DLD1 (cell line): ENCODE data around the gene TENM4.

Experiments used
- in situ Hi-C: cut with HindIII; loops from 2 replicates; pipeline ENCODE4 v1.10.0; 2017; ENCODE audit warnings: low sequenced_read_pairs

TENM4 gene

DNA sequence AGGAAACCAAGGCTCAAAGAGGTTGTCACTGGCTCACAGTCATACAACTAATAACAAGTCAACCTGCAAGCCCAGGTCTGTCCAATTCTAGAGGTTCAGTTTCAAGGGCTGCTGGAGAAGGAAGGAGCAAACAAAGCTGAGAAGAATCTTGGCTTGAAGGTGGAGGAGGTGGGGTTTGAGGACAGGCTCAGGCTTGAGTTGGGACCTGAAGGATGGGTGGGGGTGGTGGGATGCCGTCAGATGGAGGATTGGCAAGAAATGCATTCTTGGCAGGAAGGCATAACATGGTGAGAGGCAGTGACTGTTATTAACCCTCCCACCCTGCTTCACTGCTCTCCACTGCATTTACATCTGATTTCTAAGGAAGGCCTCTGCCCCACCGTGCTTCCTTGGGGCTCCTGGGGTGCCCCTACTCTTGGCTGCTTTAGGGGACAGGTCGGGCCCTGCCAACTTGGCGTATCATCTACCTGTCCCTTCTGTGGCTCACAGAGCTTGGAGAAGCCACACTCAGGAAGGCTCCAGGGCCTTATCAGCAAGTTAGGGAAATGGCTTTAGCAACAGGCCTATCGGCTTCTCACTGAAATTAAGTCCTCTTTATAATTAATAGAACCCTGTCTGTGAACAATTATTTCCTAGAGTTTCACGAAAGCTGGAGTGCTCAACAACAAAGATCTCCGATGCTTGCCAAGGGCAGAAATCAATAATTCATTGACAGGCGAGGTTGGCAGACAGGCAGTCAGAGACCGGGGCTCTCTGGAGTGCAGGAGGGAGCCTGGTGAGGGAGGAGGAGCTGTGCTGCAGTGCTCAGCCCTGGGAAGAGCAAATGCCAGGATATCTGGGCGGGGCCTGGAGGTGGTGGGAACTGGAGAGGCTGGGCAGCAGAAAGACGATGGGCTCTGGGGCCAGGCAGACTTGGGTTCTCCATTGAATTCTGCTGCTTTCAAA lies 781.2 kb downstream of the TENM4 start:
- in situ Hi-C loops = no loop called here

DNA sequence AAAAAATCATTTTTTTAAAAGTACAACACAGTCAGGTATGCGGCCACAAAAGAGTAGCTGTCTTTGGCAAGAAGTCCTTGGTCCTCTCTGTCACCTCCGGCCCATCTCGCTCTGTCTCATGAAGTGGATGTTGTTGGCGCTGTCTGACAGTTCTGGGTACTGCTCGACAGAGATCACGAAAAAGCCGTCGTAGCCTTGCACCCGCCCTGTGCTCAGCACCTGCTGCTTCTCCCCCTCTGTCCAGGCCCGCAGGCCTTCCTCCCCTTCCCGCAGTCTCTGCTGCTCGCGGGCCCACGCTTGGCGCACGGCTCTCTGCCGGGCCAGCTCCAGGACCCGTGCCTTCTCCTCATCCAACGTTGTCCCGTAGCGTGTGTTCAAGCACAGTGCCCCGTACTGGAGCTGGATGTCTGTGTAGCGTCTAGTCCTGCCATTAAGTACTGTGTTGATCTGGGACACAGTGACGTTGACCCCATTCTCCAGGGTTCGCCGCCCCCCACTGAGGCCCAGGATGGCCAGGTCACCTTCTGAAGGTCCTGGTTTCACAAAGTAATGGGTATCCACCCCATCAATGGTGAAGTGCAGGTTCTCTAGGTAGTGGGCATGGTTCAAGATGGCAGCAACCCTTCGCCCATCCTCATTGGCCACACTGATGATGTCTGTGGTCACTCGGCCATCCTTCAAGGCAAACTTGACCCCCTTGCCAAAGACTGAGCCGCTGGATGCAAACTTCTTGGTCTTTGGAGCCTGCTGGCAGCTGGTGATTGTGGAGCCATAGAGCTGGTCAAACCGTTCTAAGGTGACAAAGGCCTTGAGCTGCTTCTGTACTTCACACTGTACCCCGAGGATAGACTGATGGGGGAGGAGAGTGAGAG lies 782.6 kb downstream of the TENM4 start:
- in situ Hi-C loops = no loop called here

DNA sequence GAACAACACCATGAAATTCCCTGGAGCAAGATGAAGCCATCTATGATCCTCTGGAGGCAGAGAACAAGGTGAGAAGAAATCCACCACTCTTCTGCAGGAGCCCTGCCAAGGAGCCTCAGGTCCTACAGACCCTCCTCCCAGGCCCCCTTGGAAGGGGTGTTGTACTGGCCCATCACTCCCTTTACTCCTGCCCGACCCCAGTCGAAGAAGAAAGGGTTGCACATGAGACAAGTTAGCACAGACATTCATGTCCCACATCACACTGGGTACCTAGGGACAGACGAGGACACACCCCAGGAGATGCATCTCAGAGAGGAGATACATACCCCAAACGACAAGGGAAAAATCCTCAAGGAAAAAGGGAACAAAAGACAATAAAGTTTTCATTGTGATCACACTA lies 783.4 kb downstream of the TENM4 start:
- in situ Hi-C loops = no loop called here

DNA sequence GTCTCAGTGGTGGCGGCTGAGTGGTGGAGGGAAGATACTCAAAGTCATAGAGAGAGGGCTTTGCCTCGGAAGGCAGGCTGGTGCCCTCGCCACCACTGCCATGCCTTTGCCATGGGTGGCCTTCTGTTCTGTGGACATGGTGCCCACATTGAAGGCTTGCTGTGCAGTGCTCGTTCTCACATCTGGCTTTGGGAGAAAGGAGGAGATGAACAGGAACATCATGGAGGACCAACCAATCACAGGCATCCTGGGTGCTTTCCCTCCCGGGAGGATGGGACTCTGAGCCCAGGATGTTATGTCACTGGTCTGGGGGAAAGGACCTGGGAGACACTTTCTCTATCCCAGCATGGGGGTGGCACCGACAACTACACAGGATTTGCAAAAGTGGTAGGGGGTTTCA lies 783.8 kb downstream of the TENM4 start:
- in situ Hi-C loops = no loop called here

DNA sequence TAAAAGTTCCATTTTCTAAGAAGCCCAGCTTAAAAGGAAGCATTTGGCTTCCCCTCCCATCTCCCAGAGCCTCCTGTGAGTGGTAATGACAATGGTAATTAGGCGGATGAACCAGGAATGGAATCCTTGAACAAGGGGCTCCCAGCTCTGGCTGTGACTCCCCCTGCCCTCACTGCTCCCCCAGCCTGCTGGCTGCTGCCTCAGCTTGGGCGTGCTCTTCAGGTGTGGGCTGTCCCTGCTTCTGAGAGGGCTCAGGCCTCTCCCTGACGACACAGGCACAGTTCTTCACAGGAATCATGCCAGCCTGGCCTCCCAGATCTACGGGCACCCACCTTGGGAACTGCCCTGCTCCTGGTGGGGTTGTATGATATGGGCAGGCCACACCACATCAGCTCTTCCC lies 784.5 kb downstream of the TENM4 start:
- in situ Hi-C loops = no loop called here

DNA sequence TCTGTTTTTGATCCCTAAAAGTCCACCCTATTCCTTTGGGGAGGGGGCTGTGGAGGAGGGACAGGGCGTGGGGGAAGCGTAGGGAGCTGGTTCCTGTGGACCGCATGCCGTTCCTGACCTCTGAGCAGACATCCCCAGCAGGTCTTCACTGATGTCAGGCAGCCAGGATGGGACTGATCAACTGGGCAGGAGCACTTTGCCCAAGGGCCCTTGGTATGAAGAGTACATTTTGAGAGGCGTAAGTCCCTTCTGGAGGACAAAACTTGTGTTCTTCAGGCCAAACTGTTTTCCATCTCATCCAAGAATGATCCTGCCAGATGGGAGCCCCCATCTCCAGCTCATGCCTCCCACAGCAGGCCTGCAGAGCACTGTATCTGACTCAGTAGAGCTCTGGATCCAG lies 785.3 kb downstream of the TENM4 start:
- in situ Hi-C loops = no loop called here

DNA sequence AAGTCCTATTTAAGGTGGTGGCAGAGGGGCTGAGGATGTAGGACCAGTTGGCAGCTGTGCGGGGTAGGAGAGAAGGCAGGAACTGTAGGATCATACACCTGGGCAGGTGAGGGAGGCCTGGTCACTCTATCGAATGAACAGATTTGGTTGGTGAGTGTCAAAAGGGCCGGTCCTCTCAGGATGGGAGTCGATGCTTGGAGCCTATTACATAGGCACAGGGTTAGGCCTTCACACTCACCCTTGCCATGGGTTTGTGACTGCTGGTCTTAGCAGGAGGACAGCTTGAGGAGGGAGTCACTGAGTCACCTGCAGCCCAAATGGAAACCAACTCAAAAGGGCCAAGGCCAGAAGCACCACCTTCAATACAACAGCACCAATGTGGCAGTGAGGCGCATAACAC lies 786.0 kb downstream of the TENM4 start:
- in situ Hi-C loops = no loop called here

DNA sequence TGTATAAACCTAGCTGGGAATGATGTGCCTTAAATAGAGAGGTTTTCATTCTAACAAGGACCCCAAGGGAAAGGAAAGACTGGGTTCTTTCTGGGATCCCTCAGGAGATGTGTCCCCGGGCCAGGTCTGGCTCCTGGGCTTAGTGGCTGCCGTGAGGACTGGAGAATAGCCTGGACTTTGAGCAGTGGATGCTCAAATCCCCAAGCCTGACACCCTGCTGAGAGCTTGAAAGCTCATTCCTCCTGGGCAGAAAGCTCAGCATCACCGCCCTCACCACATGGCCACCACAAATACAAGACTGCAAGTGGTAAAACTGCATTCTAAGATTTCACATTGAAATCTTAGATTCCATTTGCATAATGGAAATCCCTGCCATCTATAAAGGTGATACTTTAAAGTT lies 786.8 kb downstream of the TENM4 start:
- in situ Hi-C loops = no loop called here

DNA sequence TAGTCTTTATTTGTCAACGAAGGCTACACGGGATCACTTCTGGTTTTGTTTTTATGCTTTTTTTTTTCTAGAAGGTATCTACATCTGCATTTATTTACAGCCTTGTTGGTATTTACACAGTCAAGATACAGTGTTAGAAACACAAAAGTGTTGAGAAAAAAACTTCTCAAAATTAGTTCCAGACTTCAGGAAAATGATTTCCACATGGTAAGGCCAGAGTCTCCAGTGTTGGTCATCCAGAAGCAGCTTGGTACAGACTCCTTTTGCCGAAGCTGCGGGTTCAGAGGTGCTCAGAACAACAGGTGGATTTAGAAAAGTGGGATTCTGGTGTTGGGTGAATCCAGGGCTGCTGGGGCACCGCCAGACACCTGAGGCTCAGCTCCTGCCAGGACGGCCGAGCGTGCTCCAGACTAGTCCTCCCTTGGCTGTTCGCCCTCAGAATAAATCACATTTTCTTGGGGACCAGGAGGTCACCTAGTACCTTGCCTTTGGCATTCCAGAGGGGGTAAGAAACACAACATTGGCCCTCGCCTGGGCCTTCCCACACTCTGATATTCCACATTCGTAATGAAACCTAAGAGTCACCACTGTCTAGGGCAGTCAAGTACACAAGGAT lies 787.4 kb downstream of the TENM4 start:
- in situ Hi-C loops = no loop called here

DNA sequence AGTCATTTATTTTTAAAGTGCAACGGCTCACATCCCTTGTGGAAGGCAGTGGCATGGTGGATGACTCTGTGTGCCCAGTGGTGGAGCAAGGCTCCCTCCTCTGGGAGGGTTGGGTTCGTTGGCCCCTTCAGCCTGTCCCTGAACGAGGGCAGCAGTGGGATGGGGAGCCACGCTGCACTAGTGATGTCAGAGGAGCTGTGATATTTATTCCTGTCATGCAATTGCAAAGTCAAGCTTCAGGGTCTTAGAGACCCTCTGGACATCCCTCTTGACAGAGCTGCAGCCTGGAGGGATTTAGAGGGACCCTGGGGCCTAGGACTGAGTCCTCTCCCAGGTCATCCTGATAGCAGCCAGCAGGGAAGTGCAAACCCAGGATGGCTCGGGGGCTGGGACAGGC lies 788.0 kb downstream of the TENM4 start:
- in situ Hi-C loops = no loop called here

DNA sequence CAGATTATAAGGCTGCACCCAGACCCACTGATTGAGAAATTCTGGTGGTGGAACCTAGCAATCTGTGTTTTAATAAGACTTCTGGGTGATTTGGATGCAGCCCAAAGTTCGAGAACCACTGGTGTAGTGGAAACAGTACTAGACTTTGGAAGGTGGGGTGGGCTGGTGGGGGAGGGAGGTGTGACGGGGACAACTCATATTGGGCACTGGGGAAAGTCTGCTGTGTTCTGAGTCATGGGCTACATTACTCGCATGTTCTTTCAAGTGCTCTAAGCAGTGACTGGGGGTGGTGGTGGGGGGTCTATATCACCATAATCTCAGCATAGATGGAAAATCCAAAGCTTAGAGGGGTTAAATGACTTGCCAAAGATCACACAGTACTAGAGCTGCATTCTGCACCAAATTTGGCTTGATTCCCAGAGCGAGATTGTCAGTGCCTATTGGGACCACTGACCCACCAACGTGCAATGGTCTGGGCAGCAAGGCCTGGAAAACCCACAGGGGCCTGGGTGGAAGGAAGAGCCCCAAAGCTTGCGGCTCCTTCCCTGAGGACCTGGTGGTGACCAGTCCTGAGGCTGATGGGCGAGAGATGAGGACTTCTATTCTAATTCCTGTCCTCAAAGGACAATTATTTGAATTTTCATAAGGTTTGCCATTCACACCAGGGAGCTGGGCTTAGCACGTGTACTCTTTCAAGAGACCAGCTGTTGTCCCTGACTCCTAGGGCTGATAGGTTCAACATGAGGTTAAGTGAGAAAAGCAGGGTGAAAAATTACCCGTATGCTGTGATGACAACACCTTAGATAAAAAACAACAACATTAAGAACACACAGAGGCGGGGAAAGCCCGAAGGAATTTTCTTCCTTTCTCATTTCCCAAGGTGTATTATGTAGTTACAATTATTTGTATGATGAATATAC lies 788.6 kb downstream of the TENM4 start:
- in situ Hi-C loops = no loop called here

DNA sequence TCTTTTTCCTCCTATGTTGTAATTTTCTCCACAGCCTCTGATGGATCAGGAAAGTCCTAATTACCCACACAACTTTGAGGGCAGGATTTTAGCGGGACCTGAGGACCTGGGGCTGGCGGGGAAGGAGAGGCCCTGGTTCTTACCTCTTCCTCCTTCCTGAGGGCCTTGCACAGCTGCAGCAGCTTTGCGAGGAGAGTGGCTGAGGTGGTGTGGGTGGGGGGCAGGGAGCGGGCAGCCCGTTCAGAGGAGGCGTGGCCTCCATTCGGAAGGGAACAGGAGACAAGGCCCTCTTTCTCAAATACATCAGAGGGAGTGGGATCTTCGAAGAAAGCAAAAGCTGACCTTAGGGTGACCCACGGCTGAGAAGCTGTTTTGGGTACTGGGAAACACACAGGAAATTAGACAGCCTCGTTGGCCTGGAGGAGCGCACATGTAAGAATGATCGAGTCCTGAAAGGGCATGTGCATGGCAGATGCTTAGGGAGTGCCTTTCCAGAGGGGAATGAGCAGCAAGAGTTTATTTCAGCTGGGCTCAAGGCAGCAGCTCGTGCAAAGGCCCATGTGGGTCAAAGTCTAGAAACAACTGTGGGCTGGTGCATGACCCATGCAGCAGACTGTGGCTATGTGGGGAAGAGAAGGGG lies 789.6 kb downstream of the TENM4 start:
- in situ Hi-C loops = no loop called here

DNA sequence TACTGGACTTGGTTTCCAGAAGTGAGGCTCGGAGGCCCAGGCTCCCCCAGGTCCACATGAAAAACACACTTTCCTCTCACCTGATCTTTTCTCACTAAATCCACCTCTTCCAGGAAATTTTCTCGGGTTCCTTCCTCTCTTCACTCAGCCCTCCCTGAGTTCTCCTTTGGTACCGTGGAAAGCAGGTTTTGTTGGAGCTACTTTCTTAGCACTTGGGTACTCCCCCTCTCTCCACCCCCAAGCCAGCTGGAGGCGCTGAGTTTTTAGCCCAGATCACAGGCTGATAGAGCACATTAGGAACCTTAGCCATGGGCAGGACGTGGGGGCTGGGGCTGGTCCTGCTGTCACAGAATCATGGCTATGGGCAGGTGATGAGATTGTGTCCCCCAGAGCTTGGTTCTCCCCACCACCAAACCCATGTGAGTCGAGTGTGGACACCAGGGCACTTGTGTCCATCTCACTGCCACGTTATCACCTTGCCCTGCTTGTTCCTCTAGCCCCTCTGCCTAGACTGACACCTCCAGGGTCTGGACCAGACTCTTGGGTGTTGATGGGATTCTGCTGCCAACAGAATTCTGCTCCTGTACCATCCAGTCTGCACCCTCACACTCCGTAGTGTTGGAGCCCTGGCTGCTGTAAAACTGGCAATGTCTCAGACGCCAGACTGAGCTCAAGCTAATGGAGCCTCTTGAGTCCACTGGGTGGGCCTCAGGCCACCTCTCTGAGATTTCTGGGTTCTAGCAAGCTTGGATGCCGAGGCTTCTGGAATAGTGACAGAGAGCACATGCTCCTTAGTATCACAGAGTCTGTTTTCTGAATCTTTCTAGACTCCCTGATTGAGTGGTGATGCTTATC lies 791.2 kb downstream of the TENM4 start:
- in situ Hi-C loops = no loop called here

DNA sequence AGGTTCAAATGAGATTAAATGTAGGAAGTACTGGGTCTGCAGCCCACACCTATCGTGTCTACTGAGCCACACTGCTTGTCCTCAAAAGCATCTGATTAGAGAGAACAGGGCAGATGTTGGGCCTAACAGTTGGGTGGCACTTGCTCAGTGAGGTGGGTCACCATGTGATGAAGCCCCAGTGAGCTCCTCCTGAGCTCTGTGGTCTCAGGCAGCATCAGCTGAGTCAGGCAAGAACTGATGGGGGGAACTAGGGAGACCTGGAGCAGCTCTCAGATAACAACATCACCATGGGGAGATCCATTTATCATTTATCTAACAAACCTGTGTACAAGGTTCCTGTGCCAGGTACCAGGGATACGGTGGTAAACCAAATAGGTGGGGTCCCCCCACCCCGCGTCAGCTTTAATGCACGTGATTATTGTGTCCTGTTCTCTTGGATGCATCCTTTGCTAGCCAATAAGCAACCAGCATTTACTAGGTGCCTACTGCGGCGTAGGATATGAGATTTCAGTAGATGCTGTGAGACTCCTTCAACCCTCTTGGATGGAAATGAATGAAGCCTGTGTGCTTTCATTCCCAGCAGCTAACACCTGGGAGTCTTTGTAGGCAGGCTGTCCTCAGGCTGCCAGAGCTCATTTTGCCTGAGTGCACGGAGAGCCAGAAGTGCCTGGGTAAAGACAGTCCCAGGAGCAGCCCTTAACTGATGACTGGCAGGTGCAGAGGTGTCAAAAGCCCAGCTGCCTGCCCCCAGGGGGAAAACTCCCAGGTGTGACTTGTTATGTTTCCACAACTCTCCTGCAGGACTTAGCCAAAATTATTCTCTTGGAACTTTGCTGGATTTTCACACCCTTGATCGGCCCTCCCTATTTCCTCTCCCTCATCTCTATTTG lies 792.6 kb downstream of the TENM4 start:
- in situ Hi-C loops = no loop called here

DNA sequence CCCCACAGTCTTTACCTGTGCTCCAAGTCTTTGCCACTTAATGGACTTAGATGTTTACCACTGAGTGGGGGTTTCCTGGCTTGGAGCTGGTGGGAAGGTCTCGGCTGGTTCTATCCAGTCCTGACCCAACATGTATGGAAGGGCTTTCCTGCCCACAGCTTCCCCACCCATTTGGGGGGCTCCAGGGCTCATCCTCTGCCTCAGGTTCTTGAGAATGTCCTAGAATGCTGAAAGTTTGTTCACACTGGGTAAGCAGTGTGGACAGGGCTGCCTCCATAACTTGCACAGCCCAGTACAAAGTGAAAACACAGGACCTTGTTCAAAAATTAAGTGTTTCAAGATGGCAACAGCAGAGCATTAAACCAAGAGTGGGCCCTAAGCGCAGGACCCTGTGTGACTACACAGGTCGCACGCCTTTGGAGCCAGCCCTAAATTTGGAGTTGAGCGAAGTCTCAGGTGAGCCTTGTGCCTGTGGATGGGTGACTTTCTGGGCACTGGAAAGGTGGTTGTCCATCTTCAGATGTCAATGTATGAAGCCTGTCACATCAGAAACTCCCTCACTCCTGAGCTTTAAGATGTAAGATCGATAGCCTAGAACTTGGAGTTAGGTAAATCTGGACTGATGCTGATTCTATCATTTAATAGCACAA lies 793.4 kb downstream of the TENM4 start:
- in situ Hi-C loops = no loop called here

DNA sequence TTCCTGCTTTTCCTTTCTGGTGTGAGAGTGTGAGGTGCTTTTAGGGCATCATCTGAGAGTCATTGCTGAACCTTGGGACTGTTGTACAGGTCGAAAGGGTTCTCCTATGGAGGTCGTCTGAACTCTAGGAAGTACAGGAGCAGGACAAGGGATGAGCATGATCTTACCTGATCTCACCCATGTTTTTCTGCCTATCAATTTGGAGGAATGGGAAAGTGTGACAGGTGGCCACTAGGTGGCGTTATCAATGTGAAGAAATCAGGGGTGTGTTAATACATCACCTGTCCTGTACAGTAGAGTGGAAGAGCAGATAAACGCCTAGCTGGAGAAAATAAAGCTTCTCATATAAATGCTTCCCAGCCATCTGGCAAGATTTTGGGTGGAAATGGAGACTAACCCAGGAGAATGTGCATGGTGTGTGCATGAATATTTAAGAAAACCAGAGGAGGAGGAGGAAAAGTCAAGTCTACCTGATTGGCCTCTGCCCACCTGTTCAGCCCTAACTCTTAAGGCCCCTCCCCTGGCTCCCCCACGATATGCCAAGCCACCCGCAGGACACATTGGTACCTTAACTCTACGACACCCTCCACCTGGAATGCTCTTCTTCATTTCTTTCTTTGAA lies 794.2 kb downstream of the TENM4 start:
- in situ Hi-C loops = no loop called here
